AG10803 (cell line): ENCODE results near the gene TIPIN.
A peak's percentile ranks its signal among the peaks of the same experiment; 100 is the strongest.
"Not testable (repeated sequence)": the region's sequence is repeated elsewhere in the genome, so short reads cannot be mapped to it uniquely, and the experiment has no call there.

Source experiments
- DNase-seq: peaks from one replicate; pipeline ENCODE4 v3.0.0; 2010; ENCODE audit warnings: low read depth
- H3K4me3 ChIP-seq: 2 replicates; pipeline ENCODE4 v1.5.1; 2011; ENCODE audit warnings: mild to moderate bottlenecking, low read length, control low read depth
- TF ChIP-seq, protein P1 (sequence below): conservative IDR thresholded peaks from 2 replicates; pipeline ENCODE4 v1.5.1; 2011; ENCODE audit warnings: mild to moderate bottlenecking, low read length, control low read depth, inconsistent platforms

The TIPIN gene

DNA sequence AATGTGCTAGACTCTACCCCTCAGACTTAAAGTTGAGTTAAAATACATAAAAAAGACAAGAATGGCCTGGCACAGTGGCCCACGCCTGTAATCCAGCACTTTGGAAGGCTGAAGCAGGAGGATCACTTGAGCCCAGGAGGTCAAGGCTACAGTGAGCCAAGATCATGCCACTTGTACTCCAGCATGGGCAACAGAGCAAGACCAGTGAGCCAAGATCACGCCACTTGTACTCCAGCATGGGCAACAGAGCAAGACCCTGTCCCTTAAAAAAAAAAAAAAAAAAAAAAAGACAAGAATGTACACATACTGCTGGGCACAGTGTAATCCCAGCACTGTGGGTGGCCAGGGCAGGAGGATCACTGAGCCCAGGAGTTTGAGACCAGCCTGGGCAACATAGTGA is 45.7 kb downstream of the TIPIN start:
- DNase-seq = no peak
- TF ChIP-seq, protein P1, sequence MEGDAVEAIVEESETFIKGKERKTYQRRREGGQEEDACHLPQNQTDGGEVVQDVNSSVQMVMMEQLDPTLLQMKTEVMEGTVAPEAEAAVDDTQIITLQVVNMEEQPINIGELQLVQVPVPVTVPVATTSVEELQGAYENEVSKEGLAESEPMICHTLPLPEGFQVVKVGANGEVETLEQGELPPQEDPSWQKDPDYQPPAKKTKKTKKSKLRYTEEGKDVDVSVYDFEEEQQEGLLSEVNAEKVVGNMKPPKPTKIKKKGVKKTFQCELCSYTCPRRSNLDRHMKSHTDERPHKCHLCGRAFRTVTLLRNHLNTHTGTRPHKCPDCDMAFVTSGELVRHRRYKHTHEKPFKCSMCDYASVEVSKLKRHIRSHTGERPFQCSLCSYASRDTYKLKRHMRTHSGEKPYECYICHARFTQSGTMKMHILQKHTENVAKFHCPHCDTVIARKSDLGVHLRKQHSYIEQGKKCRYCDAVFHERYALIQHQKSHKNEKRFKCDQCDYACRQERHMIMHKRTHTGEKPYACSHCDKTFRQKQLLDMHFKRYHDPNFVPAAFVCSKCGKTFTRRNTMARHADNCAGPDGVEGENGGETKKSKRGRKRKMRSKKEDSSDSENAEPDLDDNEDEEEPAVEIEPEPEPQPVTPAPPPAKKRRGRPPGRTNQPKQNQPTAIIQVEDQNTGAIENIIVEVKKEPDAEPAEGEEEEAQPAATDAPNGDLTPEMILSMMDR = no peak
- H3K4me3 ChIP-seq = no peak overlapping the region

DNA sequence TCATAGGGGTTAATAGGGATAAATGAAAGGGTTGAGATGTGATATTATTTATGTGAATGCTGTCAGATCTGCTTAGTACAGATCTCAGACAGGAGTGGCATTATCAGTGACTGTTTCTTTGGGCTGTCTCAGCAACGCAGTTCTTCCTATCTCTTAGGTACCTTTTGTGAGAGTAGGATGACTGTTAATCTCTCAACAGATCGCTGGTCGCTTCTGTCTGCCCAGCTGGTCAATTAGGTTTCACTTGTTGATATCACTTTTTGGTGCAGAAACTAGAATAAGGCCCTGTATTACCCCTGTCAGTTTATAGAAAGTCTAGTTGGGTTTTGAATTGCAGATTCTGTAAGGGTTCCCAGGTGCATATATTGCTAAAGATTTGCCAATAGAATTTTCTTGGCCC is 46.7 kb downstream of the TIPIN start:
- DNase-seq = no peak
- TF ChIP-seq, protein P1 = no peak

DNA sequence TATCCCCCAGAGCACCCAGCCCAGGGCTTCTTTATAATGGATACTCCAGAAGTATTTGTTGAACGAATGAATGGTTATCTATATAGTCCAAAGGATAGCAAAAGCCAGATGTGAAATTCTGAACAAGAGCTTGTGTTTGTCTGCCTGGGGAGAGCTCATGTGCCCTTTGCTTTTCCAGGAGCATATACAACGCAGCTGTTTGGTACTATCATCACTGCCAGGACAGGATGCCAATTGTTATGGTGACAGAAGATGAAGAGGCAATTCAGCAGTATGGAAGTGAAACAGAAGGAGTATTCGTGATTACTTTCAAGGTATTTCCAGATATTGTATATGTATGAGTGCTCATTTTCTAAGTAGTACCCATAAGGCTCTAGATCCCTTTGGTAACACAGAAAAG is 48.0 kb downstream of the TIPIN start:
- H3K4me3 ChIP-seq = no peak overlapping the region
- no peak for DNase-seq
- TF ChIP-seq, protein P1 = no peak

More for the DNA sequence above, 46.7 kb downstream of the TIPIN start:
- no peak overlapping the region for H3K4me3 ChIP-seq

DNA sequence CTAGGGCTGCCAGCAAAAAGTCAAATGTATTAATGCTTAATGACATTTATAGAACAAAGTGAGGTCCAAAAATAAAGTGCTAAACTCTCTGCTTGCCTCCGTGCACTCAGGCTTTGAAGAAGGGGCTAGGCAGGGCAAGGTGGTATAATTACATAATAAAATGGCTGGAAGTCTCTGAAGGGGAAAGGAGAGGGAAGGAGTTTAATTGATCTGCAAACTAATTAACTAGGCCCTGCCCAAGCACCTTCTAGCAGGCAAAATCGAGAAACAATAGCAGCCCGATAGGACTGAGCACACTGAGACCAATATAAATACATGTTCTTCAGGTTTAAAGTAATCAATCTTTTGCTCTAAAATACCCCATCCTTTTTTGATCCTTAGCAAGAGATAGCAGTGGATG is 50.1 kb downstream of the TIPIN start:
- no peak for DNase-seq

DNA sequence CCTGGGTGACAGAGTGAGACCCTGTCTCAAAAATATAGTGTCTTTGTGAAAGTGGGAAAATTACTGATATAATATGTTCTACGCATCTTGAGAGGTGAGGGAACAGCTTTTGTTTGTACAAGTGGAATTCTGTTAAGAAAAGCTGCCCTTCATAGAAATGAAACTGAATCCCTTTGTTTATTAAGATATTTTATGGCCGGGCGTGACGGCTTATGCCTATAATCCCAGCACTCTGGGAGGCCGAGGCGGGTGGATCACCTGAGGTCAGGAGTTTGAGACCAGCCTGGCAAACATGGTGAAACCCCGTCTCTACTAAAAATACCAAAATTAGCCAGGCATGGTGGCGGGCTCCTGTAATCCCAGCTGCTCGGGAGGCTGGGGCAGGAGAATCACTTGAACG is 52.1 kb downstream of the TIPIN start:
- not testable (repeated sequence) for H3K4me3 ChIP-seq, DNase-seq

More for the DNA sequence above, 50.1 kb downstream of the TIPIN start:
- no peak overlapping the region for H3K4me3 ChIP-seq
- TF ChIP-seq, protein P1 = no peak

DNA sequence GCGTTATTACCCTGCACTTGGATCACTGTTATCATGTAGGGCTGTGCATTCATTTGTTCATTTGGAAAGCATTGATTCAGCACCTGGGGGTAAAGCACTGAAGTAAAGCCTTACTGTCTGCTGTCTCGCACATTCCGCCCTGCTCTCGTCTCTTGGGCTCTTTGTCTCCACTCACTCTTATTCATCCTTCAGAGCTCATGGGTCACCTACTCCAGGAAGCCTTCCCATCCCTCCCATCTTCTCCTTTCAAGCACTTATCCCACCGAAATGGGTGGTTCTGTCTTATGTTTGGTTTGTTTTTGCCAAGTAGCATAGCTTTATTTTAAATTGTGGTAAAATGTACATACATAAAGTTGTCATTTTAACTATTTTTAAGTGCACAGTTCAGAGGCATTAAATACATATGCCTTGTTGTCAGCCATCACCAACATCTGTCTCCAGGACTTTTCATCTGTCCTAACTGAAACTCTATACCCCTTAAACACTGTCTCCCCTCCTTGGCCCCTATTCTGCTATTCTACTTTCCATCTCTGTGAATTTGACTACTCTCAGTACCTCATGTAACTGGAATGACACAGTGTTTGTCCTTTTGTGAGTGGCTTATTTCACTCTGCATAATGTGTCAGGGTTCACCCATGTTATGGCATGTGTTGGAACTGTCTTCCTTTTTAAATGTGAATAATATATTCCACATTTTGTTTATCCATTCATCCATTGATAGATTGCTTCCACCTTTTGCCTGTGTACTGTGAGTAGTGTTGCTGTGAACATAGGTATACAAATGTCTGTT is 53.8 kb downstream of the TIPIN start:
- DNase-seq = no peak

DNA sequence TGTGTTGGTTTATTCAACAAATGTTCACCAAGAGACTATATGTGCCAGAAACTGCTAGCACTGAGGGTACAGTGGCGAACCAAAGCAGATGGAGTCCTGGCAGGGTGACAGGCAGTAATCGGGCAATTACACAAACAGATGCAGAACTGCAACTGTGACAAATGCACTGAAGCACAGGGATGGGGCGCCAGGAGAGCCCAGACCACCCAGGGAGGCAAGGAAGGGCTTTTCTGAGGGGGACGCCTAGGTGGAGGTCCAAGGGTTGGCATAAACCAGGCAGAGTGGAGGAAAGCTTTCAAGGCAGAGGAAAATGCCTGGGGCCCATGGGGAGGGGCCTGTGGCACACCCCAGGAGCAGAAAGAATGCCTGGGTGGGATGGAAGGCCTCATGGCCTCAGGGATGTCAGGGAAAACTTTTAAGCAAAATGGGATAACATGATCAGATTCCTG is 57.7 kb downstream of the TIPIN start:
- no peak overlapping the region for H3K4me3 ChIP-seq
- TF ChIP-seq, protein P1 = no peak
- peak; percentile 31 for DNase-seq

More for the DNA sequence above, 53.8 kb downstream of the TIPIN start:
- H3K4me3 ChIP-seq = no peak overlapping the region
- TF ChIP-seq, protein P1 = no peak

DNA sequence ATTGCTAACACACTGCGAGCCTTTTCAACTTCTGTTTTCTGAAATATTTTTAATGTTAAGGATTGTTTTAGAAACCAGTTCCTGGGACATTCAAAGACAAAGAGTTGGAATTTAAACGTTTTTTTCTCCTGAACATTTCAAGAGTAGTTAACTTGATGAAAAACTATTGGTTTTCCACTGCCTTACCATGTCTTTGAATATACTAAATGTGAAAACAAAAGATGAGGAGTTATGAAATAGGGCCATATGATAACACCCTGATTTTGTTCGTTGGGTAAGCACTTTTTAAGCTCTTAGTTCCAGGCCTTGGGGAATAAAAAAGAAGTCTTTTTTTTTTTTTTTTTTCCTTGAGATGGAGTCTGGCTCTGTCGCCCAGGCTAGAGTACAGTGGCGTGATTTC is 60.3 kb downstream of the TIPIN start:
- H3K4me3 ChIP-seq = no peak overlapping the region
- DNase-seq = no peak
- TF ChIP-seq, protein P1 = no peak
